AG08396 (cell line): Measurements from ENCODE around the gene BMP6.

Source experiments
- DNase-seq: peaks from one replicate; pipeline ENCODE4 v3.0.0; 2012; ENCODE audit warnings: low spot score, mixed read lengths

The BMP6 gene

GRCh38 chr6:7720346-7720745, 5.6 kb upstream of the BMP6 start:
- no peak for DNase-seq

- DNase-seq: peak; percentile 30
Observed at GRCh38 chr6:7721649-7722048, 4.2 kb upstream of the BMP6 start.

- peak; percentile 66 for DNase-seq
Observed at GRCh38 chr6:7723041-7723447, 2.9 kb upstream of the BMP6 start.

- no peak for DNase-seq
Observed at GRCh38 chr6:7723554-7723953, 2.3 kb upstream of the BMP6 start.

- no peak for DNase-seq
Observed at GRCh38 chr6:7725412-7725811, 487 bp upstream of the BMP6 start.

- DNase-seq: peak; percentile 24
Observed at GRCh38 chr6:7726416-7727085, 652 bp downstream of the BMP6 start.

- DNase-seq: peak; percentile 37
Observed at GRCh38 chr6:7727086-7727945, 1.4 kb downstream of the BMP6 start.

GRCh38 chr6:7727946-7728854, 2.3 kb downstream of the BMP6 start:
- peak; percentile 34 for DNase-seq

GRCh38 chr6:7728855-7729590, 3.1 kb downstream of the BMP6 start:
- no peak for DNase-seq

- no peak for DNase-seq
Observed at GRCh38 chr6:7730001-7730783, 4.3 kb downstream of the BMP6 start.

- DNase-seq: peak; percentile 53
Observed at GRCh38 chr6:7730784-7731227, 4.9 kb downstream of the BMP6 start.

GRCh38 chr6:7731294-7731693, 5.4 kb downstream of the BMP6 start:
- DNase-seq: no peak

GRCh38 chr6:7732228-7732627, 6.3 kb downstream of the BMP6 start:
- no peak for DNase-seq

- DNase-seq: no peak
Observed at GRCh38 chr6:7734707-7735383, 8.9 kb downstream of the BMP6 start.

- DNase-seq: no peak
Observed at GRCh38 chr6:7737106-7737505, 11.2 kb downstream of the BMP6 start.

GRCh38 chr6:7737867-7738266, 12.0 kb downstream of the BMP6 start:
- DNase-seq: no peak

GRCh38 chr6:7742223-7742785, 16.4 kb downstream of the BMP6 start:
- DNase-seq: no peak

GRCh38 chr6:7745942-7746341, 20.0 kb downstream of the BMP6 start:
- DNase-seq: no peak

GRCh38 chr6:7747016-7747415, 21.1 kb downstream of the BMP6 start:
- DNase-seq: no peak

- DNase-seq: no peak
Observed at GRCh38 chr6:7747433-7747832, 21.5 kb downstream of the BMP6 start.
